Adrenal gland (tissue), 5 donors: ENCODE data around the gene TMED4.

Source experiments
- CTCF ChIP-seq, 6 experiments: fragments of 450-650 bp in 4 of 6; fragments of 200-600 bp in 2 of 6; sonication (generic) in 1 of 6; IDR thresholded peaks; 1 replicate in 5 of 6; 2 replicates in 1 of 6; pipeline versions ENCODE4 v1.5.1 to v1.8.0; 2016 to 2021; ENCODE audit warnings: antibody characterized with exemption in 6 of 6, mild to moderate bottlenecking in 2 of 6, moderate library complexity in 1 of 6
- POLR2A ChIP-seq, 2 donors: fragments of 450-650 bp; IDR thresholded peaks; one replicate each; pipeline ENCODE4 v1.6.1; 2017; ENCODE audit warnings: antibody characterized with exemption in 2 of 2, mild to moderate bottlenecking in 2 of 2, moderate library complexity in 1 of 2
- donor health status: DM: no; HTN: no; CAD: no.

- no peak for TF ChIP-seq CTCF (IDR thresholded peaks at IDR 0.05)
- no peak for TF ChIP-seq POLR2A (IDR thresholded peaks at IDR 0.05)
Measured at GRCh38 chr7:44557485-44557884, 24.5 kb downstream of the TMED4 start.
